A673 (cell line): ENCODE results near the gene VAV3. TPM values are rescaled to one million over a fixed set of nuclear protein-coding genes. Genes with fewer than 3 reads are reported as not detected.

ENCODE experiments used
- BruUV-seq: library from RNA; stranded (reverse); fragments of 400-500 nt; replicated peaks from 2 replicates; lab custom pipeline; 2021; lab: Mats Ljungman, UMichigan
- CTCF ChIA-PET: fragments of 300-600 bp; sonication (Branson Sonifier 250); formaldehyde crosslinking; loops from one replicate; lab custom pipeline; 2022; ENCODE audit warnings: antibody characterized with exemption; lab: Charles Lee
- POLR2A ChIA-PET: fragments of 300-600 bp; sonication (Branson Sonifier 250); formaldehyde crosslinking; loops from one replicate; lab custom pipeline; 2022; ENCODE audit warnings: antibody characterized with exemption; ENCODE audit not compliant: low non-redundant PET; lab: Charles Lee
- DNase-seq: peaks from one replicate; pipeline ENCODE4 v3.0.0-alpha.2; 2015; ENCODE audit warnings: low spot score
- H3K27ac ChIP-seq: fragments of 200-600 bp; sonication (generic); 2 replicates; pipeline ENCODE4 v1.5.1; 2016; ENCODE audit warnings: mixed run types, low read depth, mild to moderate bottlenecking, mixed read lengths, antibody characterized with exemption, low read length; ENCODE audit not compliant: poor library complexity, severe bottlenecking
- H3K27me3 ChIP-seq: fragments of 200-600 bp; sonication (generic); replicated peaks from 2 replicates; pipeline ENCODE4 v1.6.1; 2017; ENCODE audit warnings: mixed run types, low read depth, mild to moderate bottlenecking, mixed read lengths, antibody characterized with exemption, low read length; ENCODE audit not compliant: insufficient read depth, poor library complexity
- H3K36me3 ChIP-seq: fragments of 200-600 bp; sonication (generic); 2 replicates; pipeline ENCODE4 v1.6.1; 2016; ENCODE audit warnings: mixed run types, mild to moderate bottlenecking, mixed read lengths, antibody characterized with exemption, low read length; ENCODE audit not compliant: insufficient read depth, poor library complexity, severe bottlenecking
- H3K4me1 ChIP-seq: fragments of 200-600 bp; sonication (generic); 2 replicates; pipeline ENCODE4 v1.6.1; 2017; ENCODE audit warnings: mixed run types, mild to moderate bottlenecking, mixed read lengths, antibody characterized with exemption, low read length; ENCODE audit not compliant: insufficient read depth, poor library complexity, severe bottlenecking
- H3K4me3 ChIP-seq: fragments of 200-600 bp; sonication (generic); 2 replicates; pipeline ENCODE4 v1.5.1; 2016; ENCODE audit warnings: low read depth, mixed run types, mild to moderate bottlenecking, mixed read lengths, low read length; ENCODE audit not compliant: poor library complexity, severe bottlenecking
- H3K9me3 ChIP-seq: fragments of 200-600 bp; sonication (generic); 2 replicates; pipeline ENCODE4 v1.6.1; 2016; ENCODE audit warnings: mixed run types, low read depth, mild to moderate bottlenecking, mixed read lengths, antibody characterized with exemption, low read length; ENCODE audit not compliant: poor library complexity, severe bottlenecking
- CTCF ChIP-seq: fragments of 300-800, 200-600 bp; sonication (generic); conservative IDR thresholded peaks from 2 replicates; pipeline ENCODE4 v1.5.1; 2017; ENCODE audit warnings: low read depth, mild to moderate bottlenecking, antibody characterized with exemption, low read length, moderate library complexity, mixed read lengths
- EZH2 ChIP-seq: fragments of 200-600 bp; sonication (generic); IDR thresholded peaks from 2 replicates; pipeline ENCODE4 v1.6.1; 2017; ENCODE audit warnings: borderline replicate concordance, low read depth, mild to moderate bottlenecking, mixed read lengths, antibody characterized with exemption, low read length; ENCODE audit not compliant: poor library complexity, severe bottlenecking
- intact Hi-C: fragments of 100-400 bp; cut with micrococcal nuclease; formaldehyde crosslinking; loops from one replicate; pipeline ENCODE4 v1.10.0; 2022; ENCODE audit not compliant: unreplicated experiment
- total RNA-seq: library from RNA; stranded (reverse); gene quantifications from 2 replicates; pipeline ENCODE4 v1.2.3, GENCODE V29; 2021

VAV3 gene
- total RNA-seq, 1 experiment from 2014 or later = 0.30 TPM

DNA sequence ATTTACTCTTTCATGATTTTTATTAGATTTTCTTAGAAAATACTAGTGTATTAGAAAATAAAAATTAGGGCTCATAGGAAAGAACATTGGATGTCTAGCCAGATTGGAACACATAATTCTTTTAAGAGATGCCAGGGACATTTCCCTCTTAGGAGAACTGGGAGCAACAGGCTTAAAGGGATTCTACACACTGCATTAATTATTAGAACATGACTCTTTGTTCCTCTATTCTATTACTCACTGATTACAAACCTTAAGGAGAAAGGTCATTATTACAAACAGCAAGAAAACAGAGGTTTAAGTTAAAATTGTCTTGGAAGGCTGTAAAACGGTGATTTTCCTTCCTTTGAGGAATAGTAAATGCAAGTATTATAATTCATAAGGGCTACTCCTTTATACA lies 32.9 kb upstream of the VAV3 start:
- H3K27me3 ChIP-seq = no peaks in the 10 kb centered on the region
- H3K36me3 ChIP-seq = no peaks in the 10 kb centered on the region
- H3K4me1 ChIP-seq = no peaks in the 10 kb centered on the region
- no peak for DNase-seq
- H3K4me3 ChIP-seq = no peak overlapping the region
- no peak overlapping the region for H3K27ac ChIP-seq
- POLR2A ChIA-PET = no interaction called here
- no peaks in the 10 kb centered on the region for H3K9me3 ChIP-seq
- intact Hi-C loops = no loop called here
- CTCF ChIA-PET = no interaction called here
- TF ChIP-seq CTCF (no peak), EZH2 (no peak)
- BruUV-seq = no TSS peak

DNA sequence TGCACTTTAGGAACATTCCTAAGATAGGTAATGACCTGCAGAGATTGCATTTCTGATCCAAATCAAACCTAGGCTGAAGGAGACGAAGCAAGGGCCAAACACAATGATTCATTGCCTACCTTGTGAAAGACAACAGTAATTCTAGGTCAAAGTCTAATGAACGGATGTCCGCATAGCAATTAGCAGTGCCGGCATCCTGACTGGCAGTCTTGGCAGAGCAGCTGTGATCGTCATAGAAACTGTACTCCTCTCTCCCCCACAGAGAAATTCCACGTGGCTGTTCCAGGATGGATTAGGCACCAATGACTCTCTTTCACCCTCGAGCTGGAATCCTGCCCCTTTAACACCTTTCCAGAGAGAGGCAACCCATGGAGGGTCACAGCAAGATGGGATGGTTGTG lies 28.9 kb upstream of the VAV3 start:
- DNase-seq = no peak
- no peaks in the 10 kb centered on the region for H3K27me3 ChIP-seq
- ChIA-PET POLR2A (no interaction called here), CTCF (no interaction called here)
- no peaks in the 10 kb centered on the region for H3K36me3 ChIP-seq
- H3K9me3 ChIP-seq = no peaks in the 10 kb centered on the region
- no peak for TF ChIP-seq CTCF
- no peak for TF ChIP-seq EZH2
- no peak overlapping the region for H3K4me3 ChIP-seq
- no peak overlapping the region for H3K27ac ChIP-seq
- H3K4me1 ChIP-seq = no peaks in the 10 kb centered on the region
- BruUV-seq = no TSS peak
- intact Hi-C loops = no loop called here

DNA sequence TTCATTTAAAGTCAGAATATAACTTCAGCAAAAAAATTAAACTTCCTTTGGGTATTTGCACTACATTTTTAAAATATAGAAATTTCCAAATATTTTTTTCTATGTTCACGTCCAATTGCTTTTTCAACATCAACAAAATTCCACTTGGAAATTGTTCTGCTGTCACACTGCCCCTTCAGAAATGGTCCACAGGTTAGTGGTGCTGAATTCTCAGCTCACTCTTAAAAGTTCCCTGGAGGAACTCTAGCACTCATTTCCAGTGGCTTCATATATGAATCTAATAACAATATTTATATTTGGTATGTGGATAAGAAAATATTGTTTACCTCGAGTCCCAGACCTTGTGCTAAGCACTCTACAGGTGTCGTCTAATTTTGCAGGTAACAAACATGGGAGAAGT lies 27.4 kb upstream of the VAV3 start:
- ChIA-PET POLR2A (no interaction called here), CTCF (no interaction called here)
- Histone ChIP-seq H3K36me3 (no peaks in the 10 kb centered on the region), H3K27me3 (no peaks in the 10 kb centered on the region), H3K9me3 (no peaks in the 10 kb centered on the region), H3K4me3 (no peak overlapping the region), H3K4me1 (no peaks in the 10 kb centered on the region), H3K27ac (no peak overlapping the region)
- DNase-seq = no peak
- intact Hi-C loops = no loop called here
- no TSS peak for BruUV-seq
- TF ChIP-seq EZH2 (no peak), CTCF (no peak)
